Common myeloid progenitor, CD34-positive (primary cell): ENCODE measurements around the gene USP22.
A peak's percentile ranks its signal among the peaks of the same experiment; 100 is the strongest.
"Not testable (repeated sequence)": the region's sequence is repeated elsewhere in the genome, so short reads cannot be mapped to it uniquely, and the experiment has no call there.

Source experiments
- CTCF ChIA-PET: fragments of 350-600 bp; sonication (Branson Sonifier 250); formaldehyde crosslinking; loops from one replicate; lab custom pipeline; 2021; ENCODE audit warnings: antibody characterized with exemption; lab: Charles Lee
- POLR2A ChIA-PET: fragments of 350-600 bp; sonication (Branson Sonifier 250); formaldehyde crosslinking; loops from one replicate; lab custom pipeline; 2021; ENCODE audit warnings: antibody characterized with exemption; lab: Charles Lee
- DNase-seq, 3 donors: peaks; one replicate each; pipeline versions ENCODE4 v3.0.0 to v3.0.0-alpha.2; 2013
- H3K27ac ChIP-seq, 2 experiments: 1 replicate in 1 of 2; 2 replicates in 1 of 2; pipeline ENCODE4 v1.7.0; 2013; ENCODE audit warnings: inconsistent platforms in 2 of 2, low read length in 2 of 2, mild to moderate bottlenecking in 2 of 2, low read depth in 1 of 2, moderate library complexity in 1 of 2; ENCODE audit not compliant: severe bottlenecking in 2 of 2, insufficient read depth in 1 of 2, poor library complexity in 1 of 2
- H3K27me3 ChIP-seq, 5 experiments: replicated peaks in 2 of 5; 1 replicate in 3 of 5; 2 replicates in 2 of 5; pipeline versions ENCODE4 v1.6.1 to v1.7.0; 2013; ENCODE audit warnings: low read length in 4 of 5, mild to moderate bottlenecking in 2 of 5, moderate library complexity in 2 of 5, inconsistent platforms in 1 of 5; ENCODE audit not compliant: insufficient read depth in 5 of 5, control insufficient read depth in 4 of 5
- H3K36me3 ChIP-seq, 4 experiments: 1 replicate in 2 of 4; 2 replicates in 2 of 4; pipeline versions ENCODE4 v1.6.1 to v1.7.0; 2013; ENCODE audit warnings: low read length in 3 of 4, control low read depth in 1 of 4, mild to moderate bottlenecking in 1 of 4; ENCODE audit not compliant: control insufficient read depth in 4 of 4, insufficient read depth in 4 of 4
- H3K4me1 ChIP-seq, 4 experiments: 1 replicate in 3 of 4; 2 replicates in 1 of 4; pipeline versions ENCODE4 v1.6.1 to v1.7.1; 2013; ENCODE audit warnings: low read length in 3 of 4, mild to moderate bottlenecking in 3 of 4, control low read depth in 1 of 4, inconsistent platforms in 1 of 4, moderate library complexity in 1 of 4; ENCODE audit not compliant: control insufficient read depth in 4 of 4, insufficient read depth in 4 of 4; ENCODE audit errors: control extremely low read depth in 1 of 4
- H3K4me3 ChIP-seq, 7 experiments: 1 replicate in 4 of 7; 2 replicates in 3 of 7; pipeline versions ENCODE4 v1.5.1 to v1.7.0; 2013; ENCODE audit warnings: mild to moderate bottlenecking in 7 of 7, low read length in 6 of 7, moderate library complexity in 6 of 7, inconsistent platforms in 2 of 7, low read depth in 2 of 7, control low read depth in 1 of 7; ENCODE audit not compliant: insufficient read depth in 4 of 7, control insufficient read depth in 1 of 7; ENCODE audit errors: extremely low read depth in 1 of 7
- H3K9me3 ChIP-seq, 5 experiments: 1 replicate in 4 of 5; 2 replicates in 1 of 5; pipeline versions ENCODE4 v1.6.1 to v1.7.1; 2013; ENCODE audit warnings: low read length in 4 of 5, mild to moderate bottlenecking in 2 of 5, inconsistent platforms in 1 of 5, low read depth in 1 of 5, moderate library complexity in 1 of 5; ENCODE audit not compliant: control insufficient read depth in 4 of 5, insufficient read depth in 2 of 5; ENCODE audit errors: control extremely low read depth in 1 of 5
- WGBS: methylation state at CpG from one replicate; pipeline ENCODE4 v1.1.5; 2013; ENCODE audit not compliant: insufficient coverage; 5-methylcytosine and 5-hydroxymethylcytosine counted together

USP22 gene

DNA sequence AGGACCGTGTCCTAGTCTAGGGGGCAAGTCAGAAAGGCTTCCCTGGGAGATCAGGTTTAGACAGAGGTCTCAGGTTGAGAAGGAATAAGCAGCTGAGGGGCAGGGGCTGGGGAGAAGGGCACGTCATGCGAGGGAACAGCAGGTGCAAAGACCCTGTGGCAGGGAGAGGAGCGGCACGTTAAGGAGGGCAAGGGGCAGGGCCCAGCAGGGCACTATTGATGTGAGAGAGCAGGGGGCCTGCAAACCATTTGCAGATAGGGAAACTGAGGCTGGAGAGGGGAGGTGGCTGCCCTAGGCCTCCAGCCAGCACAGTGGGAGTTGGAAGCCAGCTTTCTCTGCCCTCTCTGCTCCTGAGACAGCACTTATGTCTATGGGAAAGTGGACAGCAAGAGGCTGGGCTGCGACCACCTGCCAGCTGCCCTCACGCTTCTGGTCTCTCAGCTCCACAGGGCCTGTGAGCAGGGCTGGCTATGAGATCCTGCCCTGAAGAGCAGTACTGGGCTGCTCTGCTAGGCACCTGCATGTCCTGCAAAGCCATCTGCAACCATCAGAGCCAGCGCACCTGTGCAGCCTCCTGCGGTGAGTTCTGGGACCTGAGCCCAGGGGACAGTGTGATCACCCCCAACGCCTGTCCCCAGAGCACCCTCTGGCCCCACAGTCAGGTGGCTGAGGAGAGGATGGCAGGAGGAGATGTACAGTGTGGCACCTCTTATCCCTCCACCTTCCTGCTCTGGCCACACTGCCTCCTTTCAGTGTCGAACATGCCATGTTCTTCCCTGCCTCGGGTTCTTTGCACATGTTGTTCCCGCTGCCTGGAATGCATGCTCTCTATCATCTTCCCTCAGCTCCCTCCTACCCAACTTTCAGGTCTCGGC, 61.5 kb downstream of the USP22 start:
- DNase-seq, result no peak
- ChIA-PET CTCF (interaction anchor here (1.0 to 1.5 kb wide), 2 partner anchors 10 to 45 kb away, joined by 3 to 4 read pairs; no protein-coding TSS in a partner anchor), POLR2A (no interaction called here)
- Histone ChIP-seq H3K4me1 (peaks cover 0 to 6% (median 0%) of the 10 kb centered on the region in 4 experiments), H3K27me3 (peaks cover 0 to 3% (median 0%) of the 10 kb centered on the region in 5 experiments), H3K36me3 (no peaks in the 10 kb centered on the region), H3K27ac (no peak overlapping the region), H3K9me3 (no peaks in the 10 kb centered on the region), H3K4me3 (no peak overlapping the region)
- 95% methylated on average over 14 of the region's 14 CpGs for WGBS

DNA sequence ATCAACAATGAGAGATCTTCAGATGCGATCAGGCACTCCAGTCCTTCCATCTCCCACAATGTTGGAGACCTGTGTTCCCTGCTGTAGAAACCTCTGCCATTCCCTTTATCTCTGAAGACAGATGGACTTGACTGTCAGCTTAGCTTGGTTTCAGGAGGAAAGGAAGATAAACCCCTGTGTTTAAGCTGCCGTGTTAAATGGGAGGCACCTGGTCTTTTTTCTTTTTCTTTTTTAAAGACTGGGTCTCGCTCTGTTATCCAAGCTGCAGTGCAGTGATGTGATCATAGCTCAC, 63.1 kb downstream of the USP22 start:
- H3K27me3 ChIP-seq, result peaks cover 0 to 3% (median 0%) of the 10 kb centered on the region in 5 experiments
- DNase-seq, result peak in 2 of 3 donors; percentile 14 to 54
- H3K36me3 ChIP-seq, result no peaks in the 10 kb centered on the region
- CTCF ChIA-PET, result interaction anchor here (1.1 kb wide), 2 partner anchors 13 to 35 kb away, joined by 4 to 7 read pairs; no protein-coding TSS in a partner anchor
- no peak overlapping the region for H3K27ac ChIP-seq
- 33% methylated on average over 2 of the region's 3 CpGs for WGBS
- POLR2A ChIA-PET, result no interaction called here
- H3K9me3 ChIP-seq, result no peaks in the 10 kb centered on the region
- peaks cover 0 to 6% (median 0%) of the 10 kb centered on the region in 4 experiments for H3K4me1 ChIP-seq
- H3K4me3 ChIP-seq, result no peak overlapping the region

DNA sequence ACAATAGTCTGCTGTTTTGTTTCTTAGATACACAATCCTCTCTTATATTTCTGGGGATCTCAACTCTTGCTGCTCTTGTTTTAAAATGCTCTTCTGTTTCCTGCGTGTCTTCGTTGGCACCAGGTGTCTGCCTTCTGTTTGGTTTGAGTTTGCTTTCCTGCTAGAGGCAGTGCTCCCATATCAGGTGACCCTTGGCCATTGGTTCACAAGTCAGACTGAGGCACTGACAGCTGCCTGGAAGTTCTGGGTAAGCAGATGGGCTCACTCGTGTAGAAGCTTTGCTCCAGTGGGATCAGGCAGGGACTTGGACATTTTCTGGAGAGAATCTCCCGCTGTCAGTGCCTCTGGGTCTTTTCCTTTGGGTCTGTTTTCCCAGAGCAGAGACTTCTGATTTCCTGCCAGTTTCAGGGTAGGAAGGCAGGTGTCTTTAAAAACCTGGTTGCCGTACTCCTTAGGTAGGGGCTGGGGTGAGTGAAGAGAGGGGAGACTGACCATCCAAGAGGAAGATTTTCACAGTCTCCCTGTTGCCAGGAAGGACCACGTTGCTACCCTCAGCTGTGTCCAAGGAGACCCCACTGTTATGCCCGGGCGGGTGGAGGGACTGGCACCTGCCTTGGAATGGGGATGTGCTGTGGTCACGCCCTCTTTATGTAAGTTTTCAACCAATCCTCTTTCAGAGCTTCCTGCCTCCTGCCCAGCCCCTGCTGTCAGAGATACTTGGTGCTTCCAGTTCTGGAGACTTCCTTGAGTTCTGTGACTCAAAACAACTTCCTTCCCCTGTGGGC, 63.6 kb downstream of the USP22 start:
- CTCF ChIA-PET, result interaction anchor here (1.1 kb wide), 3 partner anchors 8 to 34 kb away, joined by 3 to 7 read pairs (median 4); no protein-coding TSS in a partner anchor
- 72% methylated on average over 5 of the region's 9 CpGs for WGBS
- H3K27ac ChIP-seq, H3K9me3 ChIP-seq, H3K4me1 ChIP-seq, H3K36me3 ChIP-seq, POLR2A ChIA-PET, H3K4me3 ChIP-seq, H3K27me3 ChIP-seq: not testable (repeated sequence)
- DNase-seq, result peak in 1 of 3 donors; percentile 23

DNA sequence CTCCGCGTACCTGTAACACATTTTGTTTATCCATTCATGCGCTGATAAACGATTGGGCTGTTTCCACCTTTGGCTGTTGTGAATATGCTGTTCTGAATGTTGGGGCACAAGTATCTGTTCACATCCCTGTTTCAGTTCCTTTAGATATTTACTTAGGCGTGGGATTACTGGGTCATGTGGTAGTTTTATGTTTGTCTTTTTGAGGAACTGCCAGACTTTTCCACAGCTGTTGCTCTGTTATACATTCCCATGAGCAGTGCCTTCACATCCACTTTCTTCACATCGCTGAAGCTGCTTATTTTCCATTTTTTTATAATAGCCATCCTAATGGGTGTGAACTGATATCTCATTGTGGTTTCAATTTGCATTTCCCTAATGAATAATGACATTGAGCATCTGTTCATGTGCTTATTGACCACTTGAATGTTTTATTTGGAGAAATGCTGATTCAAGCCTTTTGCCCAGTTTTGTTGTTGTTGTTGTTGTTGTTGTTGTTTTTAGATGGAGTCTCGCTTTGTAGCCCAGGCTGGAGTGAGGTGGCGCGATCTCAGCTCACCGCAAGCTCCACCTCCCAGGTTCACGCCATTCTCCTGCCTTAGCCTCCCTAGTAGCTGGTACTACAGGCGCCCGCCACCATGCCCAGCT, 65.1 kb downstream of the USP22 start:
- H3K4me3 ChIP-seq, CTCF ChIA-PET, H3K36me3 ChIP-seq, POLR2A ChIA-PET, DNase-seq, H3K9me3 ChIP-seq, H3K27ac ChIP-seq, H3K27me3 ChIP-seq, H3K4me1 ChIP-seq: not testable (repeated sequence)
- 92% methylated on average over 8 of the region's 13 CpGs for WGBS

DNA sequence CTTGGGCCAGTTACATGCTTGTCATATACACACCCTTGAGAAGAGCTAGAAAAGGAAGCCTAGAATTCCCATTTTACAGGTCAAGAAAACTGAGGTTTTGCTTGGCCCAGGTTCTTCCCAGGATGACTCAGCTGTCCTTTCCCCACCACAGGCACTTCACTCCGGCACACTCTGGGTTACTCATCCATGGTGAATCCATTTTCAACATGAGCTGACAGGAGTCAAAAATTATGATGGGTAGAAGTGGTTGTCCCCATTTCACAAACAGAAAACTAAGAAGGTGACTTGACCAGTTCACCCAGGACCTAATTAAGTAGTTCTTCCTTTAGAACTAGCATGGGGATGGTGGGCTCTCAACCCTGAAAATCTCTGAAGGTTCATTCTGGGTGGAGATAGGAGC, 67.2 kb downstream of the USP22 start:
- Histone ChIP-seq H3K27ac (no peak overlapping the region), H3K4me1 (peaks cover 0 to 6% (median 0%) of the 10 kb centered on the region in 4 experiments), H3K27me3 (peaks cover 0 to 3% (median 0%) of the 10 kb centered on the region in 5 experiments), H3K9me3 (no peaks in the 10 kb centered on the region), H3K4me3 (no peak overlapping the region), H3K36me3 (no peaks in the 10 kb centered on the region)
- POLR2A ChIA-PET, result no interaction called here
- WGBS, result no CpG with 5 or more reads among the region's 1 CpG
- CTCF ChIA-PET, result interaction anchor here (1.3 to 1.4 kb wide), 2 partner anchors 19 to 144 kb away, joined by 3 to 4 read pairs; no protein-coding TSS in a partner anchor
- no peak for DNase-seq

DNA sequence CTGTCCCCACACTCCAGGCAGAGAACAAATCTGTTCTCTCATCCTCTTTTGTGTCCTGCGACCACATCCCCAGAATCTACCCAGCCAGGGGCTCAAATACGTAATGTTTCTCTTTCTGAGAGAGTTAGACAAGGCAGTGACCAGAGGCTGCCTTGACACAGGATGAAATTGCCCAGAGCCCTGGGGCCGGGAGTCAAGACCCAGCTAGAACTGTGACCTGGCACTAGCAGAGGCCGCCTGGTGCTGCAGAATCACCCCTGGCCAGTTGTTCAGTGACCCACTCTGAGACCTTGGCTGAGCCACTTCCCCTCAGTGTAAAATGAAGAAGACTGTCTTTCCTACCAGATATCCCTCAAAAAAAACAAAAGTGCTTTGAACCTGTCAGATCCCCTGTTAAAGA, 72.5 kb downstream of the USP22 start:
- CTCF ChIA-PET, result no interaction called here

More for the DNA sequence above, 72.5 kb downstream of the USP22 start:
- Histone ChIP-seq H3K4me1 (peaks cover 0 to 14% (median 11%) of the 10 kb centered on the region in 4 experiments), H3K36me3 (no peaks in the 10 kb centered on the region), H3K27ac (no peak overlapping the region), H3K4me3 (no peak overlapping the region), H3K27me3 (no peaks in the 10 kb centered on the region), H3K9me3 (no peaks in the 10 kb centered on the region)
- DNase-seq, result no peak
- 95% methylated on average over 3 of the region's 4 CpGs for WGBS
- POLR2A ChIA-PET, result no interaction called here
